K562 (cell line): Measurements from ENCODE around the gene NOL4L. TPM values are rescaled to one million over a fixed set of nuclear protein-coding genes. Genes with fewer than 3 reads are reported as not detected.

Experiments
- BRCA1 ChIP-seq, 2 experiments: fragments of 450-650 bp in 1 of 2; sonication (generic) in 1 of 2; formaldehyde crosslinking in 1 of 2; IDR thresholded peaks; 2 replicates each; pipeline versions ENCODE4 v1.5.0 to v1.6.1; 2017 to 2020; ENCODE audit warnings: mild to moderate bottlenecking in 1 of 2, missing genetic modification reagents in 1 of 2
- CHD4 ChIP-seq: fragments of 200-600 bp; sonication (generic); IDR thresholded peaks from 3 replicates; pipeline ENCODE4 v1.6.1; 2012; ENCODE audit warnings: low read depth, mild to moderate bottlenecking, mixed read lengths, low read length, inconsistent platforms; ENCODE audit not compliant: insufficient read depth, insufficient replicate concordance, poor library complexity, severe bottlenecking
- CXXC5 ChIP-seq: fragments of 250-450 bp; sonication (Bioruptor Pico); IDR thresholded peaks from 2 replicates; pipeline ENCODE4 v1.8.0; 2022; ENCODE audit warnings: inconsistent platforms, mild to moderate bottlenecking, moderate library complexity
- GMEB1 ChIP-seq: fragments of 250-450 bp; sonication (Bioruptor Pico); IDR thresholded peaks from 2 replicates; pipeline ENCODE4 v1.4.0; 2020; ENCODE audit warnings: mild to moderate bottlenecking
- KLF16 ChIP-seq: IDR thresholded peaks from 2 replicates; pipeline ENCODE4 v1.6.1; 2016; ENCODE audit warnings: antibody characterized with exemption
- MBD2 ChIP-seq: sonication (generic); IDR thresholded peaks from 2 replicates; pipeline ENCODE4 v1.6.1; 2016; ENCODE audit warnings: low read depth, borderline replicate concordance
- MCM7 ChIP-seq, 2 experiments: fragments of 450-650 bp; IDR thresholded peaks; 2 replicates each; pipeline ENCODE4 v1.6.1; 2016 to 2018
- NR1H2 ChIP-seq: sonication (generic); formaldehyde crosslinking; IDR thresholded peaks from 2 replicates; pipeline ENCODE4 v1.4.0; 2020; ENCODE audit warnings: mild to moderate bottlenecking, missing genetic modification reagents
- PHB2 ChIP-seq: fragments of 450-650 bp; IDR thresholded peaks from 2 replicates; pipeline ENCODE4 v1.6.1; 2017; ENCODE audit warnings: low read depth
- RCOR1 ChIP-seq, 2 experiments: IDR thresholded peaks; 2 replicates each; pipeline ENCODE4 v1.6.1; 2012; ENCODE audit warnings: low read depth in 2 of 2, low read length in 2 of 2, borderline replicate concordance in 1 of 2, improper control_type of control experiment in 1 of 2
- RERE ChIP-seq: sonication (generic); formaldehyde crosslinking; IDR thresholded peaks from 2 replicates; pipeline ENCODE4 v1.8.0; 2023; ENCODE audit warnings: missing genetic modification reagents, mild to moderate bottlenecking, borderline replicate concordance
- STAT5B ChIP-seq: fragments of 250-450 bp; sonication (Bioruptor Pico); IDR thresholded peaks from 2 replicates; pipeline ENCODE4 v1.8.0; 2021; ENCODE audit warnings: mild to moderate bottlenecking, inconsistent platforms
- TRIM25 ChIP-seq: fragments of 450-650 bp; IDR thresholded peaks from 2 replicates; pipeline ENCODE4 v1.7.0; 2016; ENCODE audit warnings: borderline replicate concordance
- ZNF12 ChIP-seq: sonication (generic); formaldehyde crosslinking; IDR thresholded peaks from 2 replicates; pipeline ENCODE4 v1.4.0; 2020; ENCODE audit warnings: mild to moderate bottlenecking, missing genetic modification reagents
- ZNF347 ChIP-seq: fragments of 450-650 bp; formaldehyde crosslinking; IDR thresholded peaks from 2 replicates; pipeline ENCODE4 v1.4.0; 2020; ENCODE audit warnings: low read depth, mild to moderate bottlenecking, moderate library complexity
- ZNF583 ChIP-seq: fragments of 250-450 bp; sonication (Bioruptor Pico); IDR thresholded peaks from 2 replicates; pipeline ENCODE4 v1.4.0; 2020
- polyA plus RNA-seq, 8 experiments: library from polyadenylated mRNA; depleted of rRNA in 4 of 8; stranded (reverse) in 5 of 8; unstranded in 3 of 8; fragments of >200 nt; fragmentation: Nextera tagmentation in 2 of 8; fragmentation: Illumina TruSeq in 1 of 8; extraction: Ambion mirVana in 2 of 8; extraction: Trizol in 1 of 8; gene quantifications; 2 replicates each; pipeline versions ENCODE4 v1.2.1 to v1.2.3, GENCODE V29; 2011 to 2014; ENCODE audit warnings: inconsistent platforms in 1 of 8, missing spikeins in 1 of 8
- total RNA-seq, 7 experiments: library from RNA; depleted of rRNA in 6 of 7; stranded (reverse); fragments of >200 nt in 6 of 7; fragmentation: Illumina TruSeq in 2 of 7; extraction: Trizol in 2 of 7; gene quantifications; 2 replicates each; pipeline versions ENCODE4 v1.2.1 to v1.2.3, GENCODE V29; 2011 to 2021; ENCODE audit warnings: low replicate concordance in 1 of 7
- TF ChIP-seq, protein P1 (sequence below): fragments of 450-650 bp; formaldehyde crosslinking; IDR thresholded peaks from 2 replicates; pipeline ENCODE4 v1.4.0; 2020; ENCODE audit warnings: mild to moderate bottlenecking, mixed read lengths

Gene NOL4L
- total and polyA plus RNA-seq, 9 of the 15 experiments (the other 6 are each of a cell fraction or from before 2014, with no cell fraction given) = 5.1 to 36.2 (median 13.6) TPM

DNA sequence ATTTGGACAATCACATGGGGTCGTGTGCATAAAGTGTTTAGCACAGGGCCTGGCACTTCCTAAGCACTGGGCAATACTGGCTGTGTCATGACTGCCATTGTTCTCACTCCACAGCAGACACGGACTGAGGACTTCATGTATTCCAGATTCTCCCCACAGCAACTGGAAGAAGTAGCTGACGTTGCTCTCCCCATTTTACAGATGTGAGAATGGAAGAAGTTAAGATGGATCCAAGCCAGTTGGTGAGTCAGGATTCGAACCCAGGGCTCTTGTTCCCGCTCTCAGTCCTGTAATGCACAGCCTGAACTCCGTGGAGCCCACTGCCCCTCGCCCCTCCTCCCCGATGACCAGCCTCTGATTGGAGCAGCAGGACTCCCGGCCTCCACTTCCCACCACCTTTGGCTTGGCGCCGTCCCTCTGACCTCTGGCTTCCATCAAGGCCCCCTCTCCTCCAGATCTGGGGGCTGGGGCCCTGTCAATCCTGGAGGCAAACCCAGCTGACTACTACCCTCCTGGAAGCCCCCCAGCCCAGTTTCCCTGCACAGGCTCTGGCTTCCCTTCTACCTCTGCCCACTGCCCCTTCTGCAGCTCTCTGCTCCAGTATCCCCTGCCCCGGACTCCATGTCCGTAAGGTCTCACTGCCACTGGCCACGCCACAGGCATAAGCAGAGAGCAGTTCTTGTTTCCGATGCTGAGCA is 12.7 kb downstream of the NOL4L start (continued):
- TF ChIP-seq KLF16 = no peak
- no peak for TF ChIP-seq GMEB1 (CRISPR knock-in tag)
- no peak for TF ChIP-seq MBD2
- TF ChIP-seq RCOR1 (IDR thresholded peaks at IDR 0.05; ENCODE audit: borderline replicate concordance in 1 of 2, low read depth in 2 of 2, low read length in 2 of 2) = no peak
- no peak for TF ChIP-seq RERE (CRISPR knock-in tag)
- TF ChIP-seq NR1H2 (CRISPR knock-in tag) = no peak
- no peak for TF ChIP-seq ZNF583
- 0 out of 2 replicates have a peak, but pooled peaks have one; percentile 8 for TF ChIP-seq CXXC5 (CRISPR knock-in tag)
- TF ChIP-seq, protein P1, sequence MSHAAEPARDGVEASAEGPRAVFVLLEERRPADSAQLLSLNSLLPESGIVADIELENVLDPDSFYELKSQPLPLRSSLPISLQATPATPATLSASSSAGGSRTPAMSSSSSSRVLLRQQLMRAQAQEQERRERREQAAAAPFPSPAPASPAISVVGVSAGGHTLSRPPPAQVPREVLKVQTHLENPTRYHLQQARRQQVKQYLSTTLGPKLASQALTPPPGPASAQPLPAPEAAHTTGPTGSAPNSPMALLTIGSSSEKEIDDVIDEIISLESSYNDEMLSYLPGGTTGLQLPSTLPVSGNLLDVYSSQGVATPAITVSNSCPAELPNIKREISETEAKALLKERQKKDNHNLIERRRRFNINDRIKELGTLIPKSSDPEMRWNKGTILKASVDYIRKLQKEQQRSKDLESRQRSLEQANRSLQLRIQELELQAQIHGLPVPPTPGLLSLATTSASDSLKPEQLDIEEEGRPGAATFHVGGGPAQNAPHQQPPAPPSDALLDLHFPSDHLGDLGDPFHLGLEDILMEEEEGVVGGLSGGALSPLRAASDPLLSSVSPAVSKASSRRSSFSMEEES (CRISPR knock-in tag) = no peak
- TF ChIP-seq BRCA1 (IDR thresholded peaks at IDR 0.05) = no peak
- no peak for TF ChIP-seq BRCA1 (CRISPR knock-in tag; IDR thresholded peaks at IDR 0.05)
- TF ChIP-seq PHB2 = no peak
- peak; percentile 31 for TF ChIP-seq CHD4
- no peak for TF ChIP-seq ZNF347 (CRISPR knock-in tag)
- TF ChIP-seq TRIM25 = no peak
- TF ChIP-seq STAT5B (CRISPR knock-in tag) = no peak
- TF ChIP-seq MCM7 (IDR thresholded peaks at IDR 0.05) = no peak
- no peak for TF ChIP-seq ZNF12 (CRISPR knock-in tag)
